Nucleus accumbens (tissue), 56 donors: ENCODE measurements around the gene CGB1.

Experiments used
- DNase-seq, 56 donors: peaks; one replicate each; lab custom pipeline; 2025; lab: John Stamatoyannopoulos, UW

CGB1 gene

DNA sequence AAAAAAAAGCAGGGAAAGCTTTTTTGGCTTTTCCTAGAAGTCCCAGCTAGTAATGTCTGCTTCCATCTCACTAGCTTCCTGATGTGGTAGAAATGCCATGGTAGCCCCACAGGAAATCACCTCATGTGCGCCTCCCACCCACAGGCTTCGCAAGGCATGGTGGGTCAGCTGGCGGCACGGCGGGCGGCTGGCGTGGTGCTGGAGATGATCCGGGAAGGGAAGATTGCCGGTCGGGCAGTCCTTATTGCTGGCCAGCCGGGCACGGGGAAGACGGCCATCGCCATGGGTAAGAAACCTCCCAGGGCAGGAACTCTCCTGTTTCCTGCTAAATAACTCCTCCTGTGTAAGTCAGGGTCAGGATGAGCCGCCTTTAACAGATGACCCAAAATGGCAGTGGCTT is 32.6 kb downstream of the CGB1 start:
- DNase-seq, result no peak

DNA sequence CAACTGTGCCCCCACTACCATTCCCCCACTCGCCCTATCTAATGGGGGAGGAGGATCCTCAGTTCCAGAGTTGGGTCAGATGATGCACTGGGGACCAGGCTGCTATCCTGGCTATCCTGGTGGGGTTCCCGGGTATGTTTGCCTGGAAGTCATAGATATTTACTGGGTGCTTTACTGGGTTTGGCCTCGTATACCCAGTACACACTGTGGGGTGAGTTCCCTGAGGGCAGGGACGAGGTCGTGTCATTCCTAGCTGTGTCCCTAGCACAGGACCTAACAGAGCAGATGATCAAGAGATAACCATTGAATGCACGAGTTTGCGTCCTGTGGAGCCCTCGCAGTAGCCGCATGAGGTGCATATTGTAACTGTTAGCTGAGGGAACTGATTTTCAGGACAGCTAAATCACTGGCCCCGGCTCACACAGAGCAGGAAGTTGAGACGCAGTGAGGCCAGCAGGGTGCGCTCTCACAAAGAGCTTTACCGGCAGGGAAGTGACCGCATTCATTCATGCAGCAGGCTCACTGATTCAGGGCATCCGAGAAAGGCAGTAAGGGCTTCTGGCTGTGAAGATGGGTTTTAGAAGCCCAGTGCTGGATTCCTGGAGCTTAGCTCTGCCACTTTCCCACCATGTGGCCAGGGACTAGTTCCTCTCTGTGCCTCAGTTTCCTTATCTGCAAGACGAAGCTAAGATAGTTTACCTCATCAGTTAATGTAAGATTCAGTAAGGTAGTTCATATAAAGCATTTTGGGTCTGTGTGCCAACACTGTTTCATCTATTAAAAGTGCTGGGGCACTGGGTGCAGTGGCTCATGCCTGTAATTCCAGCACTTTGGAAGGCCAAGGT is 37.0 kb downstream of the CGB1 start:
- peak in 4 of 56 donors; percentile 6 to 34 (median 10) for DNase-seq

DNA sequence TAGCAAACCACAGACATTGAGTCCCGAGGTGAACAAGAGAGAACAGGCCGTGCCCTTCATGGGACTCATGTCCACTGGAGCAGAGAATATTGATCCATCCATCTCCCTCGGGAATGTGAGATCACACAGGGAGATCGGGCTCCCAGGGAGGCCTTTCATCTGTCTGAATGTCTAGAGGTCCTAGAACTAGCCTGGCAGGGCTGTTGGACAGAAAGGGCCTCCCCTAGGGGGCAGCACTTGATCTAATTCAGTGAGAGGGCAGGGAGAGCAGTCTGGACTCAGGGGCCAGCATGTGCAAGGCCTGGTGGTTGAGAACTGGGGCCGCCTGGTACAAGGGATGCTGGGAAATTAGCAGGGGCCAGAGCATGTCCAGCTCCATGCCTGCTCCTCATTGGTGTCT is 38.7 kb downstream of the CGB1 start:
- DNase-seq, result no peak

DNA sequence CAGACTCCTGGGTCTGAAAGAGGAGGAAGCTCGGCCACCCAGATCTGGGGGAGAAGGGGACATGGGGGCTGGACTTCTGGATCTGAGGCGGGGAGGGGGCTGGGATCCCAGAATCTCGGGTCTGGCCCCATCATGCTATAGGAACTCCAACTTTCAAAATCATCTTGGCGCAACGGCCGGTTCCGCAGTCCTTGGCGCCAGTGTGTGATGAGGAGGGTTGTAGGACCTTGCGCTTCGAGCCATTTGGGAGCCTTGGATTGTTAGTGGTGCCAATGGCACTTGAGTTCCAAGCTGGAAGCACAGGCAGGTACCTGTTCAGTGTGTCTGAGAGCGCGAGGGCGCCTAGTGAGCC is 42.7 kb downstream of the CGB1 start:
- DNase-seq, result peak in 4 of 56 donors; percentile 51 to 70 (median 54)

DNA sequence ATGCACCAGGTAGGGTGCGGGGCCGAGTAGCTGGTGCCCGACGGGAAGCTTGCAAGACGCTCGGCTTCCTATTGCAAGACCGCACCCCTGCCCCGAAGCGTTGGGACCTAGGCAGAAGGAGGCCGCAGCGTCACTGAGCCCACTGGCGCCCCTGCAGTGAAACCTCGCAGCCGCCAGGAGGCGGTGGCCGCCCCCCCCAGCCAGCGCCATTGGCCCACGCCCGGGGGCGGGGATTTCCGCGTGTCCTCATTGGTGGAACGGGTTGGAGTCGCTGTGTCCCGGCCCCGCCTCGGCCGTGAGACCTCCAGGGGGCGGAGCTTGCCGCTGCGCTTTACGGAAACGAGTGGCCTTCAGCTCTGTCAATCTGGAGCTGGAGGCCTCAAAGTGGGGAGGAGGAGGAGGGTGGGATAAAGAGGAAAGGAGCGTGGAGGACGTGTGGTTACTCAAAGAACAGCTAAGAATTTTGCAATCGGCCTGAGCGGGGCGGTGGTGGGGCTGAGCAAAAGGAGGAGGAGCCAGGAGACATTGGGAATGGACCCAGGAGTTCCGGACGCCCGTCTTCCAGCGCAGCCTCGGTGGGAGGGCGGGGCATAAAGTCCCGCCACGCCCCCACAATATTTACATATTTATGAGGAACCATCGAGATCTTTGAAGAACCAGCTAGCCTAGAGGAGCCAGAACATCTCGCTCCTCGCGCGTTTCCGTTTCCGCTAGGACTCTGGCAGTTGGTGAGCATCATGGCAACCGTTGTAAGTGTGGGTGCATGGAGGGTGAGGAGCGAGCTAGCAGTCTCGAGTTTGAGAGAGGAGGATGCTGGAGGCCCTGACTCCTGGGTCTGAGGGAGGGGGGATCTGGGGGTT is 43.3 kb downstream of the CGB1 start, which contains the start of the genes GYS1 and RUVBL2:
TSS of gene GYS1 (minus strand) at position 135 of the 860 bp plus-strand sequence. CDS start 197 bp downstream, outside the sequence.
TSS of gene RUVBL2 (plus strand) at position 713 of the 860 bp plus-strand sequence. CDS start at position 738, 25 bp downstream.
- peak; percentile 81 to 100 (median 99) for DNase-seq

DNA sequence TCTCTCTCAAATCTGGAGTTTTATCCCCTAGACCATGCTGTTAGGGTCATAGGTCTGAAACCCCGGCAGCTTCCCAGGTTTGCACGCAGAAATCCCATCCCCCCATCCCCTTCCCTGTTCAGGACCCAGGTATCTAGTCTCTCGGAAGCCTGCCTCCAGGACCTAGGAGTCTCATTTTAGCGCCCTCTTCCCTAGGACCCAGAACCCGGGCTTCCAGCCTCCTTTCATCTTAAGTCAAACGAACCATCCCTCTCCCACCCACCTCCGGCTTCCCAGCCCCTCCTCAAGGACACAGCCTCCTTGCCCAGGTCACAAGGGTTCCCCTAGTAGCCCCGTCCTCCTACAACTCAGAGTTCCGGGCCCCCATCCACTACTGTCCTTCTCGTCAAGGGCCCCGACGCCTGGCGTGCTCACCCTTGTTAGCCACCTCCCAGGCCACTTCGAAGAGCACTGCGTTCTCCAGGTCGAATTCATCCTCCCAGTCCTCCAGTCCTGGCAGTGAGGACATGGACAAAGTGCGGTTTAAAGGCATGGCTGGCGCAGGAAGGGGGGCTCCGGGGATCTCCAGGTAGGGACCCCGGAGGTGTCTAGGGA is 44.0 kb downstream of the CGB1 start:
- DNase-seq, result peak in 15 of 56 donors; percentile 42 to 65 (median 52)

DNA sequence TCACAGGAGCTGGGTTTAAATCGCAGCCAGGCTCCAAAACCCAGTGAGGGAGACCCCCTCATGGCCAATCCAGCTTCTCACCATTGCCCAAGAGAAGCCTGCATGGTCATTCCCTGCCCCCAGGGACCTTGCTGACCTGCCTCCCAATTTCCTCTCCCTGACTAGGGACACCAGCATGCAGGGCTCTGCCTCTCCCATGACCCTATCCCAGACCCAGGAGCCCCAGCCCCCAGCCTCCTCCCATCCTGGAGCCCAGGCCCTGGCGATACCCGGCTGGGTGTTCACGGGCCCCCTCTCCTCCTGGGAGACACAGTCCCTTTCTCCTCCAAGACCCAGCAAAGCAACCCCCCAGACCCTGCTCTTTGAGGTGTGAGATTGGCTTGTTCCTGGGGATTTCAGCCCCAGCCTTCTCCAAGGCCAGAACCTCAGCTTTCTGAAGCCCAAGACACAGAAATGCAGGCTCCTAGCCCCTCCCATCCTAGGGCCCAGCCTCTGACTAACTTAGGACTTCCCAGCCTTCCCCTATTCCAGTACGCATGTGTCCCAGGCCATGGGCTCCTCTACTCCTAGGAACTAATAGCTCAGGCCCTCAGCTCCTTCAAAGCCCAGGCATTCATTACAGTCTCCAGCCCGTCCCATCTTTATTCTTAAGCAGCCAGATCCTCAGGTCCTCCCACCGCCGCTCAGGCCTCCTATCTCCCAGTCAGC is 44.7 kb downstream of the CGB1 start:
- peak in 13 of 56 donors; percentile 15 to 44 (median 32) for DNase-seq

DNA sequence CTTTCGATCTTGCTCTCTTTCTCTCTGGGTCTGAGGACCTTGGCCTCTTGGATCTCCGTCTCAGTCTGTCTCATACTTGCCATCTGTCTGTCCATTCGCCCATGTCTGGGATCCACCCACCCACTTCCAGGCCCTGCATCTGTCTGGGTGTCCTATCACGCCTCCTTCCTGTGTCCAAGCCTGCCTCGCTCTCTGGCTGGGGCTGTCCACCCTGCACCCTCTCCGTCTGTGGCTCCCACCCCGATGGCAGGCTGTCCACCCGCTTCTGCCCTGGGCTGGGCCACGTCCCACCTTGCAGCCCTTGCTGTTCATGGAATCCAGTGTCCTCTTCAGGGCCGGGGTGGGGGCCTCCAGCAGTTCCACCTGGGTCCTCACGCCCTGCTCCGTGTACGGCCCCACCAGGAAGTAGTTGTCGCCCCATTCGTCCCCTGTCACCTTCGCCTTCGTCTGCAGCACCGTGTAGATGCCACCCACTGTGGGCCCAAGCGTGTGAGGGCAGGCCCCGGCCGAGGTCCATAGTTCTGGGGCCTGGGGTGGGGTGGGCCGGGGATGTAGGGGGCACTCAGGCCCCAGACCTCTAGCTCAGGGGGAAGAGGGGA is 45.6 kb downstream of the CGB1 start:
- no peak for DNase-seq

DNA sequence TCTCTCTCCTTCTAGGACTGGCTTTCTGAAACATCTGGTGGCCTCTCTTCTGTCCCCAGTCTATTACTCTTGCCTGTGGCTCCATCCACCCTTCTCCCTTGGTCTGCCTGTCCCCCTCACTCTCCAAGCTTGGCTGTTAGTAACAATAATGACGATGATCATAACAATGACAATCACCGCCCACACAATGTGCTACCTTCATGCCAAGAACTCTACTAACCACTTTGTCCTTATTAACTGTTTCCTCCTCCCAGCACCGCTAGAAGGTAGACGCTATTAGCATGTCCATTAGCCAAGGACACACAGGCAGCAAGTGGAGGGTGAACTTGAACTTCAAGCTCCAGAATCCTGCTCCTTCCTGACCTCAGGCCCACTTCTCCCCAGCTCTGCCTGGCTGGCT is 46.3 kb downstream of the CGB1 start:
- no peak for DNase-seq

DNA sequence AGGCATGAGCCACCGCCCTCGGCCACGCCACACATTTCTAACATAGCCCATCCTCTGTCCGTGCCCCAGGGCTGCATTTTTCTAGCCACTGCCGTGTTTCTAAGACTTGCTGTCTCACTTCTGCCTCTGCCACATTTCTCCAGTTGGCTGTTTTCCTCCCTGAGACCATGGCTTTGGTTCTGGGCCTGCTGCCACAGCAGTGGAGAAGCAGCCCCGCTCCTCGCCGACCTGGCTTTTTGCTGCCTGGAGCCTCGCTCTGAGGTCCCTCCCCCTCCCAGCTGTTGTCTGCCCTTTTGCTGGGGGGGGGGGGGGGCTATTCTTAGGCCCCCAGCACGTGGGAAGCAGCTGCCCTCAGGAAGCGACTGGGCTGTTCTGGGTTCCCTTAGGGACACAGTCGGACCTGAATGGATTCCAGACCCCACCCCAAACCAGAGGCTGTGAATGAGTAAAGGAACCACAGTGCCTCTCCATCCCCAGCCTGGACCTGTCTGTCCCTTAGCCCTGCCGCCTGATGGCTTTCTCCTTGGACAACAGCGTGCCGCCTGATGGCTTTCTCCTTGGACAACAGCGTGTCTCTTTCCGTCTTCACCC is 46.9 kb downstream of the CGB1 start:
- peak in 12 of 56 donors; percentile 4 to 38 (median 18) for DNase-seq

DNA sequence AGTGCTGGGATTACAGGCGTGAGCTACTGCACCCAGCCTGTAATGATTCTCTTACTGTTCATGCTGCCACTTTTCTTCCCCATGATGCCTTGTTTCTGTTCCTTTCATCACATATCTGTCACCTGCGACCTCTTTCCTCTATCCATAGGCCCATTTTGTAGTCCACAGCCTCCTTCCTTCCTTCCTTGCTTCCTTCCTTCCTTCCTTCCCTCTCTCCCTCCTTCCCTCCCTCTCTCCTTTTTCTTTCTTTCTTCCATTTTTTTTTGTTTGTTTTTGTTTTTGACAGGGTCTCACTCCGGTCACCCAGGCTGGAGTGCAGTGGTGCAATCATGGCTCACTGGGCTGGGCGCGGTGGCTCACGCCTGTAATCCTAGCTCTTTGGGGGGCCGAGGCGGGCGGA is 47.8 kb downstream of the CGB1 start:
- DNase-seq, result no peak

DNA sequence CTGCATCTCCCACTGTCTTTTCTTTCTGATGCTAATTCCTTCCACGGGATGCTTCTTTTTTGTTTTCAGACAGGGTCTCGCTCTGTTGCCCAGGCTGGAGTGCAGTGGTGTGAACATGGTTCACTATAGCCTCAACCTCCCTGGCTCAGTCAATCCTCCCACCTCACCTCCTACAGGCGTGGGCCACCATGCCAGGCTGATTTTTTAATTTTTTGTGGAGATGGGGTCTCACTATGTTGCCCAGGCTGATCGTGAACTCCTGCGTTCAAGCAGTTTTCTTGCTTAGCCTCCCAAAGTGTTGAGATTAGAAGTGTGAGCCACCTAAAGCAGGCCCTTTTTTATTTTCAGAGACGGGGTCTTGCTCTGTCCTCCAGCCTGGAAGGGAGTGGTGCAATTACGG is 48.4 kb downstream of the CGB1 start:
- no peak for DNase-seq

DNA sequence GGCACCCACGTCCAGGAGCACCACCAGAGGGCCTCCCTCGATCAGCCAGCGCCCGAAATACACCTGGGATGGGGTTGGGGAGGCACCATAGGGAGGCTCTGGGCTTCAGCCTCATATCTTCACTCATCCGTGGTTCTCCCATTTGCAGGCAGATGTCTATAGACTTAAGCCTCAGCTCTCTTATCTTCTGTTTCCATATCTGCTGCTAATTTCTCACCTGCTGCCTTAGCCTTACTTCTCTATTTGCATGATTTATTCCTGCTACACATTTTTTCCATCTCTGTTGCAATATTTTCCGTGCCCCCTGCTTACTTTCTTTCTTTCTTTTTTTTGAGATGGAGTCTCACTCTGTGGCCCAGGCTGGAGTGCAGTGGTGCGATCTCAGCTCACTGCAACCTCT is 49.4 kb downstream of the CGB1 start:
- no peak for DNase-seq

DNA sequence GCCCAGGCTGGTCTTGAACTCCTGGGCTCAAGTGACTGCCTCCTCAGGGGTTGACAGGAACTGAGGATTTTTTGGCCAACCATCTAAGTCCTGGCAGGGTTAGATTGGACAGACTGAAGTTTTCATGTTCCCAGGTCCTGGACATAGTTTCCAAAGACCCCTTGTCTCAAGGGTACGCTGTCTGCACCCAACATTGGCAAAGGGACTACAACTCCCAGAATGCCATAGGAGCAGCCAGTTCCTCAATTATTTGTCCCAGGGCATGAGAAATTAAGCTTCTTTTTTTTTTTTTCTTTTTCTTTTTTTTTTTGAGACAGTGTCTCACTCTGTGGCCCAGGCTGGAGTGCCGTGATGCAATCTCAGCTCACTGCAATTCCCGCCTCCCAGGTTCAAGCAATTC is 50.5 kb downstream of the CGB1 start:
- DNase-seq, result no peak

DNA sequence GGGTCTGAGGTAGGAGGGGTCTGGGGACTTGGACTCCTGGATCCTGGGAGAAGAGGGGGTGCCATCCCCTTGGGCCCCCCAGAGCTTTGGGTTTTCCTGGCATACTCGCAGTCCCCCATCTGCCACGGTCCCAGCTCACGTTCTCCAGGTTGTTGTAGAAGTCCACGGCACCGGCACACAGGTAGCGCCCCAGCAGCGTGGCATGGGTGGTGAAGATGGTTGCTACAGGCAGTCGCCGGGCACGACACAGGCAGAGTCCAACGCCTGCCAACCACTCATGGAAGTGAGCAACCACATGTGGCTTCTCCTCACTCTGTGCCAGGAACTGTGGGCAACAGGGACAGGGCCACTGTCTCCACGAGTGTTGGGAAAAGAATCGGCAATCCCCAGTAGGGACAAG is 51.0 kb downstream of the CGB1 start:
- no peak for DNase-seq
